Measurements from ENCODE around the gene ZNF839. TPM values are rescaled to one million over a fixed set of nuclear protein-coding genes. Genes with fewer than 3 reads are reported as not detected.

Gene ZNF839
- total RNA-seq, 1 donor from 2014 or later, result 8.5 TPM

GRCh38 chr14:102375119-102375518 lies 55.6 kb downstream of the ZNF839 start:
- Histone ChIP-seq H3K27ac (no peak overlapping the region), H3K27me3 (ENCODE audit: low read depth) (no peaks in the 10 kb centered on the region), H3K4me1 (peaks cover 7% of the 10 kb centered on the region), H3K4me3 (no peak overlapping the region), H3K36me3 (peaks cover 31% of the 10 kb centered on the region), H3K9me3 (no peaks in the 10 kb centered on the region)
- no peak for ATAC-seq
- TF ChIP-seq, protein P1, sequence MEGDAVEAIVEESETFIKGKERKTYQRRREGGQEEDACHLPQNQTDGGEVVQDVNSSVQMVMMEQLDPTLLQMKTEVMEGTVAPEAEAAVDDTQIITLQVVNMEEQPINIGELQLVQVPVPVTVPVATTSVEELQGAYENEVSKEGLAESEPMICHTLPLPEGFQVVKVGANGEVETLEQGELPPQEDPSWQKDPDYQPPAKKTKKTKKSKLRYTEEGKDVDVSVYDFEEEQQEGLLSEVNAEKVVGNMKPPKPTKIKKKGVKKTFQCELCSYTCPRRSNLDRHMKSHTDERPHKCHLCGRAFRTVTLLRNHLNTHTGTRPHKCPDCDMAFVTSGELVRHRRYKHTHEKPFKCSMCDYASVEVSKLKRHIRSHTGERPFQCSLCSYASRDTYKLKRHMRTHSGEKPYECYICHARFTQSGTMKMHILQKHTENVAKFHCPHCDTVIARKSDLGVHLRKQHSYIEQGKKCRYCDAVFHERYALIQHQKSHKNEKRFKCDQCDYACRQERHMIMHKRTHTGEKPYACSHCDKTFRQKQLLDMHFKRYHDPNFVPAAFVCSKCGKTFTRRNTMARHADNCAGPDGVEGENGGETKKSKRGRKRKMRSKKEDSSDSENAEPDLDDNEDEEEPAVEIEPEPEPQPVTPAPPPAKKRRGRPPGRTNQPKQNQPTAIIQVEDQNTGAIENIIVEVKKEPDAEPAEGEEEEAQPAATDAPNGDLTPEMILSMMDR (IDR thresholded peaks at IDR 0.05), result no peak
- intact Hi-C loops (cut with DNase I), result no loop called here
- DNase-seq, result no peak

DNA sequence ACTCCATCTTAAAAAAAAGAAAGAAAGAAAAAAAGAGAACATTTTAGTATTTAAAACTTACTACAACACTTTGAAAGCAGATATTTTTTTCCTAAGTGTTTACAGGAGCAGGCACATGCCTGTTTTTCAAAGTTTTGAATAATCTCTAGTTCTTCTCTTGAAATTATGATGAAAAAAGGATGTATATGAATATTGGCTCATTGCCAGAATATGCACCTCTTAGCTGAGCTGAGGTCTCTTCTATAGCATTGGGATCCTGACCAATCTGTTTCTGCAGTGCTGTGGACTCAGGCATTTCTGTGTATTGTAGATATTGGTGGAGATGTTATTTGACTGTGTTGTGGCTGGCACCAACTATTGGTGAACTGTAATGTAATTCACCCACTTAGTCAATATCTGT lies 58.1 kb downstream of the ZNF839 start:
- intact Hi-C loops (cut with DNase I), result no loop called here
- ATAC-seq, result no peak

GRCh38 chr14:102378830-102379229 lies 59.3 kb downstream of the ZNF839 start:
- TF ChIP-seq, protein P1 (IDR thresholded peaks at IDR 0.05), result no peak
- Histone ChIP-seq H3K27ac (no peak overlapping the region), H3K36me3 (peaks cover 34% of the 10 kb centered on the region), H3K4me3 (no peak overlapping the region), H3K4me1 (no peaks in the 10 kb centered on the region), H3K9me3 (no peaks in the 10 kb centered on the region), H3K27me3 (ENCODE audit: low read depth) (no peaks in the 10 kb centered on the region)
- ATAC-seq, result no peak
- DNase-seq, result no peak
- intact Hi-C loops (cut with DNase I), result no loop called here

More for the DNA sequence above, 58.1 kb downstream of the ZNF839 start:
- H3K4me1 ChIP-seq, result no peaks in the 10 kb centered on the region
- H3K4me3 ChIP-seq, result no peak overlapping the region
- no peak overlapping the region for H3K27ac ChIP-seq
- no peak for DNase-seq
- TF ChIP-seq, protein P1 (IDR thresholded peaks at IDR 0.05), result no peak
- no peaks in the 10 kb centered on the region for H3K9me3 ChIP-seq
- H3K36me3 ChIP-seq, result peaks cover 25% of the 10 kb centered on the region
- no peaks in the 10 kb centered on the region for H3K27me3 ChIP-seq (ENCODE audit: low read depth)

- intact Hi-C loops (cut with DNase I), result no loop called here
- TF ChIP-seq, protein P1 (IDR thresholded peaks at IDR 0.05), result no peak
- DNase-seq, result no peak
- ATAC-seq, result no peak
- no peaks in the 10 kb centered on the region for H3K27me3 ChIP-seq (ENCODE audit: low read depth)
- peaks cover 16% of the 10 kb centered on the region for H3K4me1 ChIP-seq
- no peak overlapping the region for H3K27ac ChIP-seq
- H3K4me3 ChIP-seq, result no peak overlapping the region
- peaks cover 20% of the 10 kb centered on the region for H3K36me3 ChIP-seq
- no peaks in the 10 kb centered on the region for H3K9me3 ChIP-seq
These were observed 67.5 kb downstream of the ZNF839 start for GRCh38 chr14:102387086-102387485.

- peaks cover 16% of the 10 kb centered on the region for H3K4me1 ChIP-seq
- TF ChIP-seq, protein P1 (IDR thresholded peaks at IDR 0.05), result no peak
- H3K9me3 ChIP-seq, result no peaks in the 10 kb centered on the region
- ATAC-seq, result peak; percentile 48 to 59
- no peak overlapping the region for H3K4me3 ChIP-seq
- peaks cover 9% of the 10 kb centered on the region for H3K36me3 ChIP-seq
- H3K27ac ChIP-seq, result no peak overlapping the region
- intact Hi-C loops (cut with DNase I), result no loop called here
- H3K27me3 ChIP-seq (ENCODE audit: low read depth), result no peaks in the 10 kb centered on the region
- no peak for DNase-seq
These were observed 69.7 kb downstream of the ZNF839 start for GRCh38 chr14:102389246-102389645.

Data from lower lobe of right lung (tissue), 2 donors.